ELF-1 (cell line): ENCODE results near the gene ADAMTS13.

Experiments
- DNase-seq: peaks from one replicate; pipeline ENCODE4 v3.0.0-alpha.2; 2016; ENCODE audit warnings: low read depth, low spot score

ADAMTS13 gene

GRCh38 chr9:133453651-133454050 lies 31.5 kb downstream of the ADAMTS13 start:
- no peak for DNase-seq

- DNase-seq = no peak
Observed at GRCh38 chr9:133454325-133454724, 32.2 kb downstream of the ADAMTS13 start.

GRCh38 chr9:133454943-133455673 lies 32.9 kb downstream of the ADAMTS13 start:
- DNase-seq = no peak

GRCh38 chr9:133455936-133456335 lies 33.8 kb downstream of the ADAMTS13 start:
- DNase-seq = no peak

- no peak for DNase-seq
Observed at GRCh38 chr9:133456409-133456808, 34.2 kb downstream of the ADAMTS13 start.

- DNase-seq = peak; percentile 44
Observed at GRCh38 chr9:133457233-133457632, 35.1 kb downstream of the ADAMTS13 start.

- DNase-seq = no peak
Observed at GRCh38 chr9:133457748-133458147, 35.6 kb downstream of the ADAMTS13 start.

GRCh38 chr9:133458643-133459312 lies 36.6 kb downstream of the ADAMTS13 start:
- DNase-seq = no peak

GRCh38 chr9:133459476-133460404 lies 37.6 kb downstream of the ADAMTS13 start, which contains the start of gene CACFD1:
CACFD1 (plus strand) TSS chr9:133459978; CDS start chr9:133460067, 89 bp downstream.
- peak; percentile 99 for DNase-seq

- peak; percentile 71 for DNase-seq
Observed at GRCh38 chr9:133460405-133461175, 38.4 kb downstream of the ADAMTS13 start.

GRCh38 chr9:133461975-133462374 lies 39.8 kb downstream of the ADAMTS13 start:
- no peak for DNase-seq

- DNase-seq = no peak
Observed at GRCh38 chr9:133463234-133463863, 41.2 kb downstream of the ADAMTS13 start.

- no peak for DNase-seq
Observed at GRCh38 chr9:133463864-133464615, 41.9 kb downstream of the ADAMTS13 start.

GRCh38 chr9:133464638-133465037 lies 42.5 kb downstream of the ADAMTS13 start:
- no peak for DNase-seq

GRCh38 chr9:133465984-133466383 lies 43.8 kb downstream of the ADAMTS13 start:
- DNase-seq = no peak

- peak; percentile 71 for DNase-seq
Observed at GRCh38 chr9:133467101-133467500, 44.9 kb downstream of the ADAMTS13 start.

- no peak for DNase-seq
Observed at GRCh38 chr9:133468374-133468773, 46.2 kb downstream of the ADAMTS13 start.

GRCh38 chr9:133468777-133469421 lies 46.7 kb downstream of the ADAMTS13 start:
- DNase-seq = no peak

GRCh38 chr9:133470427-133470924 lies 48.3 kb downstream of the ADAMTS13 start:
- no peak for DNase-seq
